ENCODE results near the gene UNK.

DNA sequence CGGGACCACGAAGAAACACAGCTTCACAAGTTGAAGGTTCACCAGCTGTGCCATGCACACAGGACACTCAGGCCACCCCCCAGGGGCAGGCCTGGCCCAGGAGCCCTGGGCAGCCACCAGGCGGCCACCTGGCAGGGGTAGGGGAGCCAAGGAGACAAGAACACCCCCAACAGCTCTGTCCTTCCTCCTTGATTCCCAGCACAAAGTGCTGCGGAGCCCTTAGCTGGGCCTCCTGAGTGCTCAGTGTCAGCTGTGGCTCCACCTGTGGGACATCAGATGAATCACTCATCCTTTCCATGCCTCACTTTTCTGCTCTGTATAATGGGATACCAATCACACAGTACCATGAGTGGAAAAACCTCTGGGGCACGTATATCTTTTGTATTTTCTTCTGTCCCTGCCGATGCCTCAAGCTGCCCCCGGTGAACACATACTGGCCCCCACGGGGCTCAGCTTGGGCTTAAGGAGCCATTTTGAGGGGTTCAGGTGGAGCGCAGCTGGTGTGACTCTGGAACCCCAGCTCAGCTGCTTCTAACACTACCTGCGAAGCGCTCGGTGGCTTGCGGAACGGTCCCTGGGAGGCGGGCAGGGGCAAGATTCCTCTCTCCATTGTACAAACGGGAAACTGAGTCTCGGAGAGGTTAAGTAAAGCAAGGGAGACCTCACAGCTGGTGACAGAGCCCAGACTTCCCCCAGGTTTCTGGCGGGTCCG is 31.6 kb upstream of the UNK start:
- TF ChIP-seq CEBPB (IDR thresholded peaks at IDR 0.05) (no peak), TAF1 (IDR thresholded peaks at IDR 0.05; ENCODE audit: low read depth) (no peak), YY1 (IDR thresholded peaks at IDR 0.05; ENCODE audit: low read depth) (no peak), TEAD4 (IDR thresholded peaks at IDR 0.05) (no peak), RAD21 (IDR thresholded peaks at IDR 0.05; ENCODE audit: low read depth) (no peak), EP300 (IDR thresholded peaks at IDR 0.05; ENCODE audit: borderline replicate concordance) (no peak), ZBTB7A (IDR thresholded peaks at IDR 0.05; ENCODE audit: low read depth) (no peak), REST (IDR thresholded peaks at IDR 0.05; ENCODE audit: low read depth) (no peak), USF1 (IDR thresholded peaks at IDR 0.05) (no peak), NFIC (IDR thresholded peaks at IDR 0.05) (no peak), FOXM1 (IDR thresholded peaks at IDR 0.05; ENCODE audit: borderline replicate concordance, low read depth) (no peak), TCF12 (IDR thresholded peaks at IDR 0.05; ENCODE audit: low read depth) (no peak)
- TF ChIP-seq, protein P1, sequence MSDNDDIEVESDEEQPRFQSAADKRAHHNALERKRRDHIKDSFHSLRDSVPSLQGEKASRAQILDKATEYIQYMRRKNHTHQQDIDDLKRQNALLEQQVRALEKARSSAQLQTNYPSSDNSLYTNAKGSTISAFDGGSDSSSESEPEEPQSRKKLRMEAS (IDR thresholded peaks at IDR 0.05): no peak
